BLaER1 (cell line): ENCODE data around the gene TBC1D5.

Experiments used
- H3K27ac ChIP-seq: shearing (Covaris generic); formaldehyde crosslinking; 2 replicates; pipeline ENCODE4 v1.8.1; 2022
- H3K27me3 ChIP-seq: shearing (Covaris generic); formaldehyde crosslinking; 2 replicates; pipeline ENCODE4 v1.8.1; 2022
- H3K36me3 ChIP-seq: shearing (Covaris generic); formaldehyde crosslinking; 2 replicates; pipeline ENCODE4 v1.8.1; 2022
- H3K4me1 ChIP-seq: shearing (Covaris generic); formaldehyde crosslinking; 2 replicates; pipeline ENCODE4 v1.8.1; 2022
- H3K4me2 ChIP-seq: shearing (Covaris generic); formaldehyde crosslinking; 2 replicates; pipeline ENCODE4 v1.8.1; 2022
- H3K4me3 ChIP-seq: shearing (Covaris generic); formaldehyde crosslinking; 2 replicates; pipeline ENCODE4 v1.8.1; 2022
- H3K9ac ChIP-seq: shearing (Covaris generic); formaldehyde crosslinking; 2 replicates; pipeline ENCODE4 v1.8.1; 2022
- H3K9me3 ChIP-seq: shearing (Covaris generic); formaldehyde crosslinking; 2 replicates; pipeline ENCODE4 v1.8.1; 2022
- H4K20me1 ChIP-seq: shearing (Covaris generic); formaldehyde crosslinking; 2 replicates; pipeline ENCODE4 v1.8.1; 2022
- Cebpa-rat ChIP-seq: shearing (Covaris generic); IDR thresholded peaks from 2 replicates; pipeline ENCODE4 v1.8.1; 2022

Gene TBC1D5

DNA sequence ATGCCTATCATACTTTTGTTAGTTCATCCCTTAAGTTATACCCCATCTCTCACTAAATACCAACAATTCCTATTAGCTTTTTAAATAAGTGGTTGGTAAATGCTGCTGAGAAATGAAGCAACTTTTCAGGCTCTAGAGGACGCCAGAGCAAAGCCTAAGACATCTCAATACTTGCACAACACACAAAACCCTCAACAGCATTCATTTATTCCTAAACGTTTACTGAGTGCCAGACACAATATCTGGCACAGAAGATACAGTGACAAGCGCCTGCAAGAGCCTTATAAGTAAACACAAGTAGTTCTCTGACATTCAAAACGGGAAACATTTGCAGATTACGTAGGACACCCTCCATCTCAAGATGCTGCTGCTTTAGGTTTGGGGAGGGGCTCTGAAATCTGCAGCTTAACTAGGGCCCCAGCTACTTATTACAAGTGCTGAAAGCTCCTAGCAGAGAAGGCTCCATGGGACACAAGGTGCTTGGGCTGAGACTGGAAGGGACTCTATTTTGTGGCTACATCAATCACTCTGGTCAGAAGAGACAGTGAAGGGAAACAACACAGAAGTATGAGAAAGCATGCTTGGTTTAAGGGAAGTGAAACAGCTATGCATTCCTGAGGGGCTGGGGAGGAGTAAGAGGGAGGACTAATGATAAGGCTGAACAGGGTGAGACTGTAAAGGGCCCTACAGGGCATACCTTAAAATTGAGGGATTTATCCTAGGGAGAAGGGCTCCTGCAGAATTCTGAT lies 546.4 kb downstream of the TBC1D5 start:
- H3K9ac ChIP-seq = 0 out of 2 replicates have a peak overlapping the region, but pooled peaks have one; percentile 1
- no peaks in the 10 kb centered on the region for H4K20me1 ChIP-seq
- peaks cover 63% of the 10 kb centered on the region for H3K4me1 ChIP-seq
- no peaks in the 10 kb centered on the region for H3K27me3 ChIP-seq
- H3K9me3 ChIP-seq = peaks cover 9% of the 10 kb centered on the region
- TF ChIP-seq Cebpa-rat = no peak
- H3K4me2 ChIP-seq = peak overlapping the region; percentile 68
- H3K27ac ChIP-seq = peak overlapping the region; percentile 77
- H3K4me3 ChIP-seq = no peak overlapping the region
- peaks cover 13% of the 10 kb centered on the region; the same call in 1 of the 2 replicates for H3K36me3 ChIP-seq

DNA sequence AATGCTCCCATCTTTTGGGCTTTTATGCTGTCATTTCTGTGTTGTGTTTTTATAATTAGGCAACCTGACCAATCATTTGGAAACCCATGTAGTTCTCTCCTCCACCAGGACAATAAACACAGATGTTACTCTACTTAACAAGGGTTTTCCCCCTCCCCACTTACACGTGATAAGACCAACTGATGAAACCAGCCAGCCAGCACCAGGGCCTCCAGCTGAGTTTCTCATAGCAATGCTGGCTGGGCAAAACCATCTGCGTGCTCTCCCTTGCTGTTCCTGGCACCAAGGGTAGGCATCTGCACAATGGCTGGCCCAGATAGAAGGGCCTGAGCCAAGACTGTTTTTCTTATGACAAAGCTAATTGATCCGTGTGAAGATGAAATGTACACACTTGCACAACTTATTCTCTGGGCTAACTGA lies 547.2 kb downstream of the TBC1D5 start:
- H3K27ac ChIP-seq = peak overlapping the region; percentile 77
- no peaks in the 10 kb centered on the region for H3K27me3 ChIP-seq
- peak overlapping the region; percentile 68 for H3K4me2 ChIP-seq
- no peak overlapping the region for H3K4me3 ChIP-seq
- TF ChIP-seq Cebpa-rat = no peak
- peaks cover 1% of the 10 kb centered on the region; the same call in 1 of the 2 replicates for H3K9me3 ChIP-seq
- H3K36me3 ChIP-seq = peaks cover 7% of the 10 kb centered on the region; the same call in 1 of the 2 replicates
- H4K20me1 ChIP-seq = no peaks in the 10 kb centered on the region
- H3K4me1 ChIP-seq = peaks cover 68% of the 10 kb centered on the region
- H3K9ac ChIP-seq = no peak overlapping the region

DNA sequence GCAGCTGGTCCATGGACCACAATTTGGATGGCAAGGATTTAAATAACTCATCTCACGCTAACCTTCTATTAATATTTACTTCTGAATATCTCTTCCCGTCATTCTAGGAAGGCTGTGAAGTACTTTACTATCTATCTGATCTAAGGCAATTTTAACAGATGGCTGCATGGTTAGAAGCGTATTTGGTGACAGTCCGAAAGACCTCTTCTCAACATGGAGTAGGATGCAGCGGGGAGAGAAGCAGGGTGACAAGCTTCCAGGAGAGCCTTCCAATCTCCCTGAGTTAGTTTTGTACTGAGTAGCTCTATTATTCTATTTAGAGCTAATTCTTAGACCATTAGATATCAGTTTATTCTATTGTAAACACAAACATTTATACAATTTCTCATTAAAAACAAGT lies 548.3 kb downstream of the TBC1D5 start:
- no peaks in the 10 kb centered on the region for H4K20me1 ChIP-seq
- H3K4me1 ChIP-seq = peaks cover 72% of the 10 kb centered on the region
- H3K27ac ChIP-seq = peak overlapping the region; percentile 77
- 0 out of 2 replicates have a peak, but pooled peaks cover 5% of the 10 kb centered on the region for H3K36me3 ChIP-seq
- no peak for TF ChIP-seq Cebpa-rat
- H3K4me3 ChIP-seq = no peak overlapping the region
- H3K4me2 ChIP-seq = peak overlapping the region; percentile 68
- H3K27me3 ChIP-seq = no peaks in the 10 kb centered on the region
- no peak overlapping the region for H3K9ac ChIP-seq
- no peaks in the 10 kb centered on the region for H3K9me3 ChIP-seq

GRCh38 chr3:17192995-17193394 lies 549.4 kb downstream of the TBC1D5 start:
- H4K20me1 ChIP-seq = no peaks in the 10 kb centered on the region
- no peak for TF ChIP-seq Cebpa-rat
- no peaks in the 10 kb centered on the region for H3K27me3 ChIP-seq
- H3K9ac ChIP-seq = no peak overlapping the region
- H3K4me1 ChIP-seq = peaks cover 72% of the 10 kb centered on the region
- H3K4me3 ChIP-seq = no peak overlapping the region
- H3K9me3 ChIP-seq = no peaks in the 10 kb centered on the region
- peak overlapping the region; percentile 68 for H3K4me2 ChIP-seq
- 0 out of 2 replicates have a peak overlapping the region, but pooled peaks have one; percentile 4 for H3K27ac ChIP-seq
- 0 out of 2 replicates have a peak, but pooled peaks cover 3% of the 10 kb centered on the region for H3K36me3 ChIP-seq

- TF ChIP-seq Cebpa-rat = no peak
- Histone ChIP-seq H3K4me1 (peaks cover 57% of the 10 kb centered on the region), H3K4me3 (peak overlapping the region; percentile 27; the same call in 1 of the 2 replicates)
Observed at GRCh38 chr3:17190353-17191078, 551.9 kb downstream of the TBC1D5 start.

DNA sequence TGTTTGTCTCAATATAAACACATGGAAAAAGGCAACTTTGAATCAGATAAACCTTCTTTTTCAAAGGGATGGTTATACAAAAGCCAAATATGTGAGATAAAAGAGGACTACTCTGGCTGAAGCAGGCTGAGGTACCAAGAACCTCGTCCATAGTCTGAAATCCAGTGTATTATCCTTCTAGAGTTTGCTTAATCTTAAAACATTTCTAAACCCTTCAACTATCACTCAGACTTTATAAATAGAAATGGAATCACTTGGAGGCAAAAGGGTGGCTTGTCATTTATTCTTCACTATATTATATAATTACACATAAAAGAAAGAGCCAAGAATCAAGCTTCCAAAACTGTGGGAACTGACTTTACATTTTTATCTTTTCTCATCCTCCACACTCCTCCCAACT lies 554.1 kb downstream of the TBC1D5 start:
- no peak overlapping the region for H3K4me3 ChIP-seq
- no peak overlapping the region for H3K4me2 ChIP-seq
- no peaks in the 10 kb centered on the region for H4K20me1 ChIP-seq
- no peak overlapping the region for H3K27ac ChIP-seq
- H3K9me3 ChIP-seq = no peaks in the 10 kb centered on the region
- no peak overlapping the region for H3K9ac ChIP-seq
- TF ChIP-seq Cebpa-rat = no peak
- H3K36me3 ChIP-seq = peaks cover 14% of the 10 kb centered on the region
- H3K4me1 ChIP-seq = peaks cover 35% of the 10 kb centered on the region
- H3K27me3 ChIP-seq = no peaks in the 10 kb centered on the region

More at GRCh38 chr3:17190353-17191078, 551.9 kb downstream of the TBC1D5 start:
- Histone ChIP-seq H3K9ac (peak overlapping the region; percentile 39), H3K27ac (peak overlapping the region; percentile 71), H3K36me3 (no peaks in the 10 kb centered on the region), H3K27me3 (no peaks in the 10 kb centered on the region), H4K20me1 (no peaks in the 10 kb centered on the region), H3K9me3 (no peaks in the 10 kb centered on the region), H3K4me2 (peak overlapping the region; percentile 79)

DNA sequence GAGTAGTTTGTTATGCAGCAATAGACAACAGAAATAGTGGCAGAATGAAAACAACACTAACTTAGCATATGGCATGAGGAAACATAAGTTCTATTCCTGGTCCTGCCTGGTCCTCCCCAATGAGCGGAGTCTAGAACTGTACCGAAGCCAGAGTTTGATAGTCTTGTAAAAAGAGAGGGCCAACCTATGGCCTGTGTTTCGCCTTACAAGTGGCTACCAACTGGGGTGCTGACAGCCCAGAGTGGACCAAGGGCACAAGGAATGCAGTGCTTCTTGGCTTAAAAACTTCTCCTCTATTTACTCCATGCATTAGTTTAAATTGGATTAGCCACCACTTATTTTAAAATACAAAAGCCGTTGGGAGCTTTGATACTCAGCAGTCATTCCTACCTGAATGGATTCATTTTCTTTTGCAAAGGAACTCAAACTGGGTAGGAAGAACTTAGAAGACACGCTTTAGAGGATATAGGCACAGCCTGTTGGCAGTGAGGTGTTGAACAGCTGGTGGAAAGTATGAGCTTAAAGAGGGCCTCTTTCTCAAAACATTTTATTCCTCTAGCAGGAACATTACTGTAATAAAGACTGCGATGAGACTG lies 554.7 kb downstream of the TBC1D5 start:
- H3K4me1 ChIP-seq = peaks cover 33% of the 10 kb centered on the region
- no peak overlapping the region for H3K4me2 ChIP-seq
- no peaks in the 10 kb centered on the region for H3K9me3 ChIP-seq
- TF ChIP-seq Cebpa-rat = no peak
- H4K20me1 ChIP-seq = no peaks in the 10 kb centered on the region
- peaks cover 20% of the 10 kb centered on the region for H3K36me3 ChIP-seq
- no peak overlapping the region for H3K27ac ChIP-seq
- no peaks in the 10 kb centered on the region for H3K27me3 ChIP-seq
- H3K4me3 ChIP-seq = no peak overlapping the region
- no peak overlapping the region for H3K9ac ChIP-seq

DNA sequence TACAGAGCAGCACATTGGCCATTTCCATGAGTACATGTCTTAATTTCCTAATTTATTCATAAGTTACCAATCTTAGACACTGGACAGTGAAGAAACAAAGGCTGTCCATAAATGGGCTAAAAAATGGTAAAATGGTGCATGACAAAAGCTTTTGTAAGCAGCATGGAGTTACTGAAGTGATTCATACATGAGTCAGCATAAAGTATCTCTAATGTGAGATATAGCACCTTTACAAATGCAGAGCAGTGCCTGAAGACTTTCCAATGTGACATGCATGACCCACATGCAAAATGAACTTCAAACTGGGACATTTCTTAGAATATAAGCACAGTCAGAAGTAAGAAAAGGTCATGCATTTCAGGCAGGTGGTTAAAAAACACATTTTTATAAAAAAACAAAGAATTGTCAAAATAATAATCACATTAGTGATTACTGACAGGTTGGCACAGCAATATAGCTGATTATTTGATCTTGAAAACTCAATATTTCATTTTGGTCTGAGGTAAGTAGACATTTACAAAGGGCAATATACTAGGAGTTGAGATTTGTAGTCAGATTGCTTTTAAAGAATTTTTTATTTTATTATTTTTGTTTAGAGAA lies 558.4 kb downstream of the TBC1D5 start:
- Histone ChIP-seq H3K27ac (no peak overlapping the region), H3K9me3 (no peaks in the 10 kb centered on the region), H3K4me2 (no peak overlapping the region), H3K9ac (no peak overlapping the region), H3K36me3 (peaks cover 28% of the 10 kb centered on the region), H3K27me3 (no peaks in the 10 kb centered on the region), H4K20me1 (no peaks in the 10 kb centered on the region), H3K4me3 (no peak overlapping the region), H3K4me1 (peaks cover 36% of the 10 kb centered on the region)
- no peak for TF ChIP-seq Cebpa-rat

- peak overlapping the region; percentile 36; the same call in 1 of the 2 replicates for H3K9ac ChIP-seq
Observed at GRCh38 chr3:17182166-17182565, 560.3 kb downstream of the TBC1D5 start.

More at GRCh38 chr3:17182166-17182565, 560.3 kb downstream of the TBC1D5 start:
- no peaks in the 10 kb centered on the region for H3K27me3 ChIP-seq
- H3K4me3 ChIP-seq = no peak overlapping the region
- H3K4me1 ChIP-seq = peaks cover 36% of the 10 kb centered on the region
- peak overlapping the region; percentile 44 for H3K4me2 ChIP-seq
- H3K27ac ChIP-seq = peak overlapping the region; percentile 18; the same call in 1 of the 2 replicates
- H4K20me1 ChIP-seq = no peaks in the 10 kb centered on the region
- no peaks in the 10 kb centered on the region for H3K9me3 ChIP-seq
- H3K36me3 ChIP-seq = peaks cover 33% of the 10 kb centered on the region
- TF ChIP-seq Cebpa-rat = no peak
